B cell (primary cell): ENCODE measurements around the gene PAAF1. TPM values are rescaled to one million over a fixed set of nuclear protein-coding genes. Genes with fewer than 3 reads are reported as not detected.

Experiments
- ATAC-seq: fragments of 200-7000 bp; cut with Tn5 transposase; one replicate; pipeline ENCODE4 v1.10.0; 2021; ENCODE audit warnings: low read depth, mild to moderate bottlenecking, moderate number of reproducible peaks, moderate library complexity
- CTCF ChIA-PET: fragments of 350-600 bp; sonication (Branson Sonifier 250); formaldehyde crosslinking; loops from one replicate; lab custom pipeline; 2021; ENCODE audit warnings: antibody characterized with exemption, inconsistent platforms; lab: Charles Lee
- POLR2A ChIA-PET: fragments of 350-600 bp; sonication (Branson Sonifier 250); formaldehyde crosslinking; loops from one replicate; lab custom pipeline; 2021; ENCODE audit warnings: antibody characterized with exemption; lab: Charles Lee
- DNase-seq: peaks from one replicate; pipeline ENCODE4 v3.0.0; 2013
- H2AFZ ChIP-seq: 2 replicates; pipeline ENCODE4 v1.6.1; 2012; ENCODE audit warnings: mild to moderate bottlenecking, low read depth, low read length; ENCODE audit not compliant: insufficient read depth, poor library complexity, severe bottlenecking
- H3K27ac ChIP-seq, 2 donors: 1 replicate in 1 of 2; 2 replicates in 1 of 2; pipeline ENCODE4 v1.5.1; 2012 to 2013; ENCODE audit warnings: low read length in 2 of 2, mild to moderate bottlenecking in 2 of 2, moderate library complexity in 1 of 2
- H3K27me3 ChIP-seq, 4 experiments: fragments of 200-600 bp in 1 of 4; sonication (generic) in 1 of 4; replicated peaks in 1 of 4; 1 replicate in 2 of 4; 2 replicates in 2 of 4; pipeline versions ENCODE4 v1.6.1 to v1.7.0; 2013 to 2016; ENCODE audit warnings: low read length in 3 of 4, mild to moderate bottlenecking in 2 of 4, mixed read lengths in 1 of 4, moderate library complexity in 1 of 4; ENCODE audit not compliant: insufficient read depth in 4 of 4, control insufficient read depth in 3 of 4; ENCODE audit errors: control extremely low read depth in 1 of 4
- H3K36me3 ChIP-seq, 2 experiments: replicated peaks in 1 of 2; 1 replicate in 1 of 2; 2 replicates in 1 of 2; pipeline versions ENCODE4 v1.6.1 to v1.7.1; 2013; ENCODE audit warnings: low read length in 1 of 2; ENCODE audit not compliant: insufficient read depth in 2 of 2, control insufficient read depth in 1 of 2; ENCODE audit errors: control extremely low read depth in 1 of 2, extremely low read depth in 1 of 2
- H3K4me1 ChIP-seq, 2 donors: fragments of 200-600 bp in 1 of 2; sonication (generic) in 1 of 2; 1 replicate in 1 of 2; 2 replicates in 1 of 2; pipeline versions ENCODE4 v1.5.1 to v1.6.1; 2013 to 2017; ENCODE audit warnings: low read length in 2 of 2; ENCODE audit not compliant: control insufficient read depth in 2 of 2, insufficient read depth in 2 of 2
- H3K4me2 ChIP-seq: replicated peaks from 2 replicates; pipeline ENCODE3; 2012; ENCODE audit warnings: mild to moderate bottlenecking, low read depth, low read length; ENCODE audit not compliant: poor library complexity, severe bottlenecking
- H3K4me3 ChIP-seq, 5 experiments: fragments of 200-600 bp in 1 of 5; sonication (generic) in 1 of 5; 1 replicate in 3 of 5; 2 replicates in 2 of 5; pipeline versions ENCODE4 v1.5.1 to v1.7.0; 2011 to 2016; ENCODE audit warnings: low read length in 4 of 5, mild to moderate bottlenecking in 4 of 5, low read depth in 2 of 5, control low read depth in 1 of 5, moderate library complexity in 1 of 5; ENCODE audit not compliant: insufficient read depth in 1 of 5; ENCODE audit errors: control extremely low read depth in 1 of 5, extremely low read depth in 1 of 5
- H3K79me2 ChIP-seq: fragments of 200-600 bp; sonication (generic); one replicate; pipeline ENCODE4 v1.6.0; 2016; ENCODE audit warnings: low read length; ENCODE audit not compliant: control insufficient read depth, insufficient read depth
- H3K9ac ChIP-seq: fragments of 200-600 bp; sonication (generic); 2 replicates; pipeline ENCODE4 v1.6.1; 2017; ENCODE audit warnings: mild to moderate bottlenecking, low read length, moderate library complexity
- H3K9me3 ChIP-seq, 3 donors: one replicate each; pipeline versions ENCODE4 v1.6.1 to v1.7.1; 2013; ENCODE audit warnings: low read length in 2 of 3; ENCODE audit not compliant: control insufficient read depth in 2 of 3, insufficient read depth in 1 of 3; ENCODE audit errors: control extremely low read depth in 1 of 3
- H4K20me1 ChIP-seq: 2 replicates; pipeline ENCODE4 v1.6.0; 2012; ENCODE audit warnings: mild to moderate bottlenecking, low read length; ENCODE audit not compliant: insufficient read depth, control insufficient read depth, poor library complexity, severe bottlenecking
- H3K27ac Mint-ChIP-seq: one replicate; pipeline ENCODE4 v1.8.0; 2021; ENCODE audit warnings: mixed read lengths
- H3K27me3 Mint-ChIP-seq: one replicate; pipeline ENCODE4 v1.8.0; 2021; ENCODE audit warnings: mixed read lengths
- H3K4me1 Mint-ChIP-seq: one replicate; pipeline ENCODE4 v1.8.0; 2021; ENCODE audit warnings: mixed read lengths
- H3K4me3 Mint-ChIP-seq: one replicate; pipeline ENCODE4 v1.8.0; 2021; ENCODE audit warnings: mixed read lengths
- H3K9me3 Mint-ChIP-seq: one replicate; pipeline ENCODE4 v1.8.0; 2022; ENCODE audit warnings: mixed read lengths; ENCODE audit not compliant: insufficient read depth
- CTCF ChIP-seq: fragments of 200-600 bp; IDR thresholded peaks from one replicate; pipeline ENCODE4 v1.8.0; 2022; ENCODE audit warnings: antibody characterized with exemption, mild to moderate bottlenecking
- EZH2 ChIP-seq: IDR thresholded peaks from 2 replicates; pipeline ENCODE4 v1.6.1; 2012; ENCODE audit warnings: borderline replicate concordance, low read depth, mild to moderate bottlenecking, moderate library complexity, low read length; ENCODE audit not compliant: insufficient read depth, poor library complexity, severe bottlenecking
- WGBS: methylation state at CpG from one replicate; pipeline ENCODE4 v1.1.5; 2013; ENCODE audit warnings: missing lambda C conversion rate; ENCODE audit not compliant: insufficient coverage; 5-methylcytosine and 5-hydroxymethylcytosine counted together
- intact Hi-C: fragments of 100-400 bp; cut with micrococcal nuclease; formaldehyde crosslinking; loops from one replicate; pipeline ENCODE4 v1.10.0; 2022
- polyA plus RNA-seq: library from polyadenylated mRNA; depleted of rRNA; stranded (reverse); fragments of >200 nt; gene quantifications from 2 replicates; pipeline ENCODE4 v1.2.3, GENCODE V29; 2012
- total RNA-seq, 2 donors: library from RNA; stranded (reverse); fragments of 120-200 nt in 1 of 2; gene quantifications; 1 replicate in 1 of 2; 2 replicates in 1 of 2; pipeline versions ENCODE4 v1.2.3 to v1.2.4, GENCODE V29; 2013 to 2022

Gene PAAF1
- total and polyA plus RNA-seq, 2 donors (not counting 1 experiment from before 2014, with no cell fraction given), result 11.5 to 19.5 TPM

DNA sequence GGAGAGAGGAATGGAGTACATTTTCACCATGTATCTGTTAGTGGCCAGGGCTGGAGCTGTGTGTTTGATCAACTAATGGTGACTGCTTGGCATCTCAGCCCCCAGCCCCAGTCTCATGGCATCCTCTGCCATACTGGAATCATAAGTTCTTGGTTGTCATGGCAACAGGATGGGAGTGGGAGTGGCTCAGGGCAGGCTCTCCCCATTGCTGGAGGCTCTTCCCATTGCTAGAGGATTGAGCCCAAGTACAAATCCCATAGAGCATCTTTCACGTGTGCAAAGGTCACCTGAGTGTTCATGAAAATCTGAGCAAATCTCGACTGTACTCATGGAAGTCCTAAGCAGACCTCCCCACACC, 88.9 kb downstream of the PAAF1 start:
- Histone ChIP-seq H3K27me3 (no peaks in the 10 kb centered on the region), H3K4me2 (no peak overlapping the region), H3K4me3 (no peak overlapping the region), H3K36me3 (no peaks in the 10 kb centered on the region), H3K9ac (no peak overlapping the region), H4K20me1 (no peaks in the 10 kb centered on the region), H3K27ac (no peak overlapping the region), H3K4me1 (peaks cover 27 to 43% of the 10 kb centered on the region in 2 donors), H2AFZ (no peak overlapping the region), H3K79me2 (peaks cover 8% of the 10 kb centered on the region), H3K9me3 (no peaks in the 10 kb centered on the region)
- peak; percentile 39 for DNase-seq
- 80% methylated on average over 1 of the region's 2 CpGs for WGBS
- ATAC-seq, result no peak
- Mint-ChIP-seq H3K4me3 (no peak overlapping the region), H3K9me3 (no peaks in the 10 kb centered on the region), H3K27ac (no peak overlapping the region), H3K27me3 (no peaks in the 10 kb centered on the region), H3K4me1 (peaks cover 41% of the 10 kb centered on the region)
- intact Hi-C loops, result loop anchor here (2.0 kb wide), 2 partner anchors 205 to 289 kb away; partner anchors contain the start of genes C2CD3 and PPME1
- ChIA-PET POLR2A (no interaction called here), CTCF (interaction anchor here (1.0 to 9.9 kb wide), 9 partner anchors 16 to 289 kb away, joined by 3 to 97 read pairs (median 3); partner anchors contain the start of genes C2CD3, PPME1 and UCP2)
- TF ChIP-seq EZH2, result no peak

GRCh38 chr11:73968356-73968966, 91.7 kb downstream of the PAAF1 start:
- intact Hi-C loops, result no loop called here
- CTCF ChIA-PET, result interaction anchor here (0.8 to 9.9 kb wide), 3 partner anchors 13 to 66 kb away, joined by 3 to 97 read pairs (median 15); partner anchors contain the start of gene UCP2

More at GRCh38 chr11:73968356-73968966, 91.7 kb downstream of the PAAF1 start:
- POLR2A ChIA-PET, result interaction anchor here (0.6 to 9.4 kb wide), 4 partner anchors 13 to 29 kb away, joined by 3 to 155 read pairs (median 3); partner anchors contain the start of gene UCP2
- Histone ChIP-seq H4K20me1 (peaks cover 14% of the 10 kb centered on the region), H2AFZ (no peak overlapping the region), H3K9ac (no peak overlapping the region), H3K4me1 (peaks cover 53 to 70% of the 10 kb centered on the region in 2 donors), H3K4me2 (no peak overlapping the region), H3K9me3 (no peaks in the 10 kb centered on the region), H3K27ac (peak overlapping the region in 1 of 2 donors; percentile 78), H3K36me3 (no peaks in the 10 kb centered on the region), H3K79me2 (peaks cover 8% of the 10 kb centered on the region), H3K27me3 (no peaks in the 10 kb centered on the region), H3K4me3 (no peak overlapping the region)
- Mint-ChIP-seq H3K27ac (peak overlapping the region; percentile 96), H3K4me1 (peaks cover 68% of the 10 kb centered on the region), H3K27me3 (no peaks in the 10 kb centered on the region), H3K4me3 (no peak overlapping the region), H3K9me3 (no peaks in the 10 kb centered on the region)
- DNase-seq, result no peak
- TF ChIP-seq EZH2, result no peak
- no peak for TF ChIP-seq CTCF
- ATAC-seq, result no peak
- WGBS, result 90% methylated on average over 14 of the region's 15 CpGs
